ENCODE results near the gene NET1.
"Not testable (repeated sequence)": the region's sequence is repeated elsewhere in the genome, so short reads cannot be mapped to it uniquely, and the experiment has no call there.

Gene NET1

GRCh38 chr10:5458949-5459747 lies 46.8 kb downstream of the NET1 start:
- DNase-seq (ENCODE audit: low read depth): no peak
- H3K4me3 ChIP-seq (ENCODE audit: low read depth, low read length): no peak overlapping the region

GRCh38 chr10:5460468-5461202 lies 48.3 kb downstream of the NET1 start:
- no peak overlapping the region for H3K4me3 ChIP-seq (ENCODE audit: low read depth, low read length)
- DNase-seq (ENCODE audit: low read depth): no peak

GRCh38 chr10:5461203-5461588 lies 48.8 kb downstream of the NET1 start:
- no peak overlapping the region for H3K4me3 ChIP-seq (ENCODE audit: low read depth, low read length)
- DNase-seq (ENCODE audit: low read depth): no peak

- no peak for DNase-seq (ENCODE audit: low read depth)
- no peak overlapping the region for H3K4me3 ChIP-seq (ENCODE audit: low read depth, low read length)
These were observed 49.8 kb downstream of the NET1 start for GRCh38 chr10:5461914-5462840.

GRCh38 chr10:5462841-5463293 lies 50.5 kb downstream of the NET1 start:
- no peak for DNase-seq (ENCODE audit: low read depth)
- no peak overlapping the region for H3K4me3 ChIP-seq (ENCODE audit: low read depth, low read length)

GRCh38 chr10:5464546-5464945 lies 52.2 kb downstream of the NET1 start:
- DNase-seq (ENCODE audit: low read depth): no peak
- H3K4me3 ChIP-seq (ENCODE audit: low read depth, low read length): no peak overlapping the region

GRCh38 chr10:5465976-5466450 lies 53.7 kb downstream of the NET1 start:
- DNase-seq (ENCODE audit: low read depth): no peak
- H3K4me3 ChIP-seq (ENCODE audit: low read depth, low read length): no peak overlapping the region

- no peak overlapping the region for H3K4me3 ChIP-seq (ENCODE audit: low read depth, low read length)
- peak; percentile 74 for DNase-seq (ENCODE audit: low read depth)
These were observed 54.3 kb downstream of the NET1 start for GRCh38 chr10:5466451-5467206.

GRCh38 chr10:5467207-5467535 lies 54.8 kb downstream of the NET1 start:
- DNase-seq (ENCODE audit: low read depth): no peak
- no peak overlapping the region for H3K4me3 ChIP-seq (ENCODE audit: low read depth, low read length)

- no peak for DNase-seq (ENCODE audit: low read depth)
- no peak overlapping the region for H3K4me3 ChIP-seq (ENCODE audit: low read depth, low read length)
These were observed 55.4 kb downstream of the NET1 start for GRCh38 chr10:5467634-5468255.

- H3K4me3 ChIP-seq (ENCODE audit: low read depth, low read length): no peak overlapping the region
- DNase-seq (ENCODE audit: low read depth): no peak
These were observed 56.1 kb downstream of the NET1 start for GRCh38 chr10:5468262-5469106.

- DNase-seq (ENCODE audit: low read depth): no peak
- no peak overlapping the region for H3K4me3 ChIP-seq (ENCODE audit: low read depth, low read length)
These were observed 57.1 kb downstream of the NET1 start for GRCh38 chr10:5469353-5470061.

- no peak overlapping the region for H3K4me3 ChIP-seq (ENCODE audit: low read depth, low read length)
- no peak for DNase-seq (ENCODE audit: low read depth)
These were observed 57.9 kb downstream of the NET1 start for GRCh38 chr10:5470062-5470751.

GRCh38 chr10:5474642-5475041 lies 62.3 kb downstream of the NET1 start:
- H3K4me3 ChIP-seq (ENCODE audit: low read depth, low read length); DNase-seq (ENCODE audit: low read depth): not testable (repeated sequence)

GRCh38 chr10:5475088-5475487 lies 62.7 kb downstream of the NET1 start:
- not testable (repeated sequence) for DNase-seq (ENCODE audit: low read depth); H3K4me3 ChIP-seq (ENCODE audit: low read depth, low read length)

- DNase-seq (ENCODE audit: low read depth); H3K4me3 ChIP-seq (ENCODE audit: low read depth, low read length): not testable (repeated sequence)
These were observed 63.8 kb downstream of the NET1 start for GRCh38 chr10:5475974-5476807.
